Measurements from ENCODE around the gene AGXT2.

AGXT2 gene

GRCh38 chr5:35047785-35048404, at the start of gene AGXT2:
Gene AGXT2 (minus strand): TSS chr5:35047949. CDS start chr5:35047892, 57 bp downstream.
- in situ Hi-C loops (cut with HindIII; ENCODE audit: low sequenced_read_pairs), result no loop called here

GRCh38 chr5:35096932-35097331, 49.2 kb upstream of the AGXT2 start:
- in situ Hi-C loops (cut with HindIII; ENCODE audit: low sequenced_read_pairs), result no loop called here

GRCh38 chr5:35096216-35096615, 48.5 kb upstream of the AGXT2 start:
- in situ Hi-C loops (cut with HindIII; ENCODE audit: low sequenced_read_pairs), result no loop called here

- in situ Hi-C loops (cut with HindIII; ENCODE audit: low sequenced_read_pairs), result no loop called here
These were observed 47.6 kb upstream of the AGXT2 start for GRCh38 chr5:35095366-35095765.

- in situ Hi-C loops (cut with HindIII; ENCODE audit: low sequenced_read_pairs), result no loop called here
These were observed 47.2 kb upstream of the AGXT2 start for GRCh38 chr5:35094948-35095347.

GRCh38 chr5:35092703-35093102, 45.0 kb upstream of the AGXT2 start:
- in situ Hi-C loops (cut with HindIII; ENCODE audit: low sequenced_read_pairs), result no loop called here

- in situ Hi-C loops (cut with HindIII; ENCODE audit: low sequenced_read_pairs), result no loop called here
These were observed 44.0 kb upstream of the AGXT2 start for GRCh38 chr5:35091704-35092103.

- in situ Hi-C loops (cut with HindIII; ENCODE audit: low sequenced_read_pairs), result no loop called here
These were observed 41.9 kb upstream of the AGXT2 start for GRCh38 chr5:35089334-35090314.

GRCh38 chr5:35087991-35088390, 40.2 kb upstream of the AGXT2 start:
- in situ Hi-C loops (cut with HindIII; ENCODE audit: low sequenced_read_pairs), result no loop called here

- in situ Hi-C loops (cut with HindIII; ENCODE audit: low sequenced_read_pairs), result no loop called here
These were observed 35.4 kb upstream of the AGXT2 start for GRCh38 chr5:35083150-35083549.

GRCh38 chr5:35082530-35082929, 34.8 kb upstream of the AGXT2 start:
- in situ Hi-C loops (cut with HindIII; ENCODE audit: low sequenced_read_pairs), result no loop called here

GRCh38 chr5:35081134-35081533, 33.4 kb upstream of the AGXT2 start:
- in situ Hi-C loops (cut with HindIII; ENCODE audit: low sequenced_read_pairs), result no loop called here

GRCh38 chr5:35073160-35073559, 25.4 kb upstream of the AGXT2 start:
- in situ Hi-C loops (cut with HindIII; ENCODE audit: low sequenced_read_pairs), result no loop called here

GRCh38 chr5:35069188-35069587, 21.4 kb upstream of the AGXT2 start:
- in situ Hi-C loops (cut with HindIII; ENCODE audit: low sequenced_read_pairs), result no loop called here

GRCh38 chr5:35067985-35068384, 20.2 kb upstream of the AGXT2 start:
- in situ Hi-C loops (cut with HindIII; ENCODE audit: low sequenced_read_pairs), result no loop called here

GRCh38 chr5:35066260-35066795, 18.6 kb upstream of the AGXT2 start:
- in situ Hi-C loops (cut with HindIII; ENCODE audit: low sequenced_read_pairs), result no loop called here

- in situ Hi-C loops (cut with HindIII; ENCODE audit: low sequenced_read_pairs), result no loop called here
These were observed 15.7 kb upstream of the AGXT2 start for GRCh38 chr5:35063414-35063813.

- in situ Hi-C loops (cut with HindIII; ENCODE audit: low sequenced_read_pairs), result no loop called here
These were observed 13.5 kb upstream of the AGXT2 start for GRCh38 chr5:35061211-35061770.

GRCh38 chr5:35060236-35060635, 12.5 kb upstream of the AGXT2 start:
- in situ Hi-C loops (cut with HindIII; ENCODE audit: low sequenced_read_pairs), result no loop called here

GRCh38 chr5:35059251-35059650, 11.5 kb upstream of the AGXT2 start:
- in situ Hi-C loops (cut with HindIII; ENCODE audit: low sequenced_read_pairs), result no loop called here

- in situ Hi-C loops (cut with HindIII; ENCODE audit: low sequenced_read_pairs), result no loop called here
These were observed 10.6 kb upstream of the AGXT2 start for GRCh38 chr5:35058374-35058788.

Measured in endothelial cell of hepatic sinusoid (primary cell).